ENCODE data around the gene PAQR5.

GRCh38 chr15:69292826-69293420 is 5.8 kb upstream of the PAQR5 start:
- TF ChIP-seq CTCF (IDR thresholded peaks at IDR 0.05) (no peak), TEAD4 (CRISPR knock-in tag; IDR thresholded peaks at IDR 0.05) (no peak), JUN (CRISPR knock-in tag; IDR thresholded peaks at IDR 0.05) (no peak), AFF4 (CRISPR knock-in tag; IDR thresholded peaks at IDR 0.05; ENCODE audit: borderline replicate concordance) (no peak), SMAD3 (CRISPR knock-in tag; IDR thresholded peaks at IDR 0.05; ENCODE audit: borderline replicate concordance) (no peak), ZNF121 (CRISPR knock-in tag; IDR thresholded peaks at IDR 0.05) (no peak), ZNF232 (CRISPR knock-in tag; IDR thresholded peaks at IDR 0.05) (no peak), ETV6 (CRISPR knock-in tag; IDR thresholded peaks at IDR 0.05) (no peak)

Measured in WTC11 (cell line).